B cell (primary cell): ENCODE results near the gene CHIT1. TPM values are rescaled to one million over a fixed set of nuclear protein-coding genes. Genes with fewer than 3 reads are reported as not detected.

Experiments
- ATAC-seq: fragments of 200-7000 bp; cut with Tn5 transposase; one replicate; pipeline ENCODE4 v1.10.0; 2021; ENCODE audit warnings: low read depth, mild to moderate bottlenecking, moderate number of reproducible peaks, moderate library complexity
- CTCF ChIA-PET: fragments of 350-600 bp; sonication (Branson Sonifier 250); formaldehyde crosslinking; loops from one replicate; lab custom pipeline; 2021; ENCODE audit warnings: antibody characterized with exemption, inconsistent platforms; lab: Charles Lee
- POLR2A ChIA-PET: fragments of 350-600 bp; sonication (Branson Sonifier 250); formaldehyde crosslinking; loops from one replicate; lab custom pipeline; 2021; ENCODE audit warnings: antibody characterized with exemption; lab: Charles Lee
- DNase-seq: peaks from one replicate; pipeline ENCODE4 v3.0.0; 2013
- H2AFZ ChIP-seq: 2 replicates; pipeline ENCODE4 v1.6.1; 2012; ENCODE audit warnings: mild to moderate bottlenecking, low read depth, low read length; ENCODE audit not compliant: insufficient read depth, poor library complexity, severe bottlenecking
- H3K27ac ChIP-seq, 2 donors: 1 replicate in 1 of 2; 2 replicates in 1 of 2; pipeline ENCODE4 v1.5.1; 2012 to 2013; ENCODE audit warnings: low read length in 2 of 2, mild to moderate bottlenecking in 2 of 2, moderate library complexity in 1 of 2
- H3K27me3 ChIP-seq, 4 experiments: fragments of 200-600 bp in 1 of 4; sonication (generic) in 1 of 4; replicated peaks in 1 of 4; 1 replicate in 2 of 4; 2 replicates in 2 of 4; pipeline versions ENCODE4 v1.6.1 to v1.7.0; 2013 to 2016; ENCODE audit warnings: low read length in 3 of 4, mild to moderate bottlenecking in 2 of 4, mixed read lengths in 1 of 4, moderate library complexity in 1 of 4; ENCODE audit not compliant: insufficient read depth in 4 of 4, control insufficient read depth in 3 of 4; ENCODE audit errors: control extremely low read depth in 1 of 4
- H3K36me3 ChIP-seq, 2 experiments: replicated peaks in 1 of 2; 1 replicate in 1 of 2; 2 replicates in 1 of 2; pipeline versions ENCODE4 v1.6.1 to v1.7.1; 2013; ENCODE audit warnings: low read length in 1 of 2; ENCODE audit not compliant: insufficient read depth in 2 of 2, control insufficient read depth in 1 of 2; ENCODE audit errors: control extremely low read depth in 1 of 2, extremely low read depth in 1 of 2
- H3K4me1 ChIP-seq, 2 donors: fragments of 200-600 bp in 1 of 2; sonication (generic) in 1 of 2; 1 replicate in 1 of 2; 2 replicates in 1 of 2; pipeline versions ENCODE4 v1.5.1 to v1.6.1; 2013 to 2017; ENCODE audit warnings: low read length in 2 of 2; ENCODE audit not compliant: control insufficient read depth in 2 of 2, insufficient read depth in 2 of 2
- H3K4me2 ChIP-seq: replicated peaks from 2 replicates; pipeline ENCODE3; 2012; ENCODE audit warnings: mild to moderate bottlenecking, low read depth, low read length; ENCODE audit not compliant: poor library complexity, severe bottlenecking
- H3K4me3 ChIP-seq, 5 experiments: fragments of 200-600 bp in 1 of 5; sonication (generic) in 1 of 5; 1 replicate in 3 of 5; 2 replicates in 2 of 5; pipeline versions ENCODE4 v1.5.1 to v1.7.0; 2011 to 2016; ENCODE audit warnings: low read length in 4 of 5, mild to moderate bottlenecking in 4 of 5, low read depth in 2 of 5, control low read depth in 1 of 5, moderate library complexity in 1 of 5; ENCODE audit not compliant: insufficient read depth in 1 of 5; ENCODE audit errors: control extremely low read depth in 1 of 5, extremely low read depth in 1 of 5
- H3K79me2 ChIP-seq: fragments of 200-600 bp; sonication (generic); one replicate; pipeline ENCODE4 v1.6.0; 2016; ENCODE audit warnings: low read length; ENCODE audit not compliant: control insufficient read depth, insufficient read depth
- H3K9ac ChIP-seq: fragments of 200-600 bp; sonication (generic); 2 replicates; pipeline ENCODE4 v1.6.1; 2017; ENCODE audit warnings: mild to moderate bottlenecking, low read length, moderate library complexity
- H3K9me3 ChIP-seq, 3 donors: one replicate each; pipeline versions ENCODE4 v1.6.1 to v1.7.1; 2013; ENCODE audit warnings: low read length in 2 of 3; ENCODE audit not compliant: control insufficient read depth in 2 of 3, insufficient read depth in 1 of 3; ENCODE audit errors: control extremely low read depth in 1 of 3
- H4K20me1 ChIP-seq: 2 replicates; pipeline ENCODE4 v1.6.0; 2012; ENCODE audit warnings: mild to moderate bottlenecking, low read length; ENCODE audit not compliant: insufficient read depth, control insufficient read depth, poor library complexity, severe bottlenecking
- H3K27ac Mint-ChIP-seq: one replicate; pipeline ENCODE4 v1.8.0; 2021; ENCODE audit warnings: mixed read lengths
- H3K27me3 Mint-ChIP-seq: one replicate; pipeline ENCODE4 v1.8.0; 2021; ENCODE audit warnings: mixed read lengths
- H3K4me1 Mint-ChIP-seq: one replicate; pipeline ENCODE4 v1.8.0; 2021; ENCODE audit warnings: mixed read lengths
- H3K4me3 Mint-ChIP-seq: one replicate; pipeline ENCODE4 v1.8.0; 2021; ENCODE audit warnings: mixed read lengths
- H3K9me3 Mint-ChIP-seq: one replicate; pipeline ENCODE4 v1.8.0; 2022; ENCODE audit warnings: mixed read lengths; ENCODE audit not compliant: insufficient read depth
- EZH2 ChIP-seq: IDR thresholded peaks from 2 replicates; pipeline ENCODE4 v1.6.1; 2012; ENCODE audit warnings: borderline replicate concordance, low read depth, mild to moderate bottlenecking, moderate library complexity, low read length; ENCODE audit not compliant: insufficient read depth, poor library complexity, severe bottlenecking
- WGBS: methylation state at CpG from one replicate; pipeline ENCODE4 v1.1.5; 2013; ENCODE audit warnings: missing lambda C conversion rate; ENCODE audit not compliant: insufficient coverage; 5-methylcytosine and 5-hydroxymethylcytosine counted together
- intact Hi-C: fragments of 100-400 bp; cut with micrococcal nuclease; formaldehyde crosslinking; loops from one replicate; pipeline ENCODE4 v1.10.0; 2022
- polyA plus RNA-seq: library from polyadenylated mRNA; depleted of rRNA; stranded (reverse); fragments of >200 nt; gene quantifications from 2 replicates; pipeline ENCODE4 v1.2.3, GENCODE V29; 2012
- total RNA-seq, 2 donors: library from RNA; stranded (reverse); fragments of 120-200 nt in 1 of 2; gene quantifications; 1 replicate in 1 of 2; 2 replicates in 1 of 2; pipeline versions ENCODE4 v1.2.3 to v1.2.4, GENCODE V29; 2013 to 2022
- TF ChIP-seq, protein P1 (sequence below): fragments of 200-600 bp; IDR thresholded peaks from one replicate; pipeline ENCODE4 v1.8.0; 2022; ENCODE audit warnings: antibody characterized with exemption, mild to moderate bottlenecking

Gene CHIT1
- total and polyA plus RNA-seq, 2 donors (not counting 1 experiment from before 2014, with no cell fraction given) = 2.0 to 8.2 TPM

DNA sequence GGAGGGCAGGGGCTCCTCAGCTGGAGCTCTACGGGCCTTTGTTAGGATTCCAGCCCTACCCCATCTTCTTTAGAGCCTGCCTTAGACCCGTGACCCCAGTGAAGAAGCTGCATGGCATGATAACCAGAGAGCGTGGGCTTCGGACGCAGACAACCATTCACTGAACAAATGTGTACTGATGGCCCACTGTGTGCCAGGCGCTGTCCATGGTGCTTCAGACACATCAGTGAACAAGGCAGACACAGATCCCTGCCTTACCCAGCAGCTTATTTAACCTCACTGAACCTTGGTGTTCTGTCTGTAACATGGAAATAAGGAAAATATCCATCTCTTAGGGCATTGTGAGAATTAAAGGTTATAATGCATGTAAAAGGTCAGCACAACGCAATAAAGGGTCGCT is 9.5 kb downstream of the CHIT1 start:
- no peak for DNase-seq
- Histone ChIP-seq H4K20me1 (no peaks in the 10 kb centered on the region), H3K79me2 (no peaks in the 10 kb centered on the region), H3K27me3 (peaks cover 0 to 22% (median 0%) of the 10 kb centered on the region in 4 experiments), H3K4me1 (no peaks in the 10 kb centered on the region), H3K27ac (no peak overlapping the region), H3K4me2 (no peak overlapping the region), H2AFZ (no peak overlapping the region), H3K4me3 (no peak overlapping the region), H3K36me3 (no peaks in the 10 kb centered on the region), H3K9me3 (no peaks in the 10 kb centered on the region), H3K9ac (no peak overlapping the region)
- Mint-ChIP-seq H3K27me3 (peaks cover 9% of the 10 kb centered on the region), H3K4me3 (no peak overlapping the region), H3K4me1 (no peaks in the 10 kb centered on the region), H3K27ac (no peak overlapping the region), H3K9me3 (no peaks in the 10 kb centered on the region)
- intact Hi-C loops = loop anchor here (5.0 kb wide), 1 partner anchor 103 kb away; no protein-coding TSS in a partner anchor
- TF ChIP-seq EZH2 = no peak
- TF ChIP-seq, protein P1, sequence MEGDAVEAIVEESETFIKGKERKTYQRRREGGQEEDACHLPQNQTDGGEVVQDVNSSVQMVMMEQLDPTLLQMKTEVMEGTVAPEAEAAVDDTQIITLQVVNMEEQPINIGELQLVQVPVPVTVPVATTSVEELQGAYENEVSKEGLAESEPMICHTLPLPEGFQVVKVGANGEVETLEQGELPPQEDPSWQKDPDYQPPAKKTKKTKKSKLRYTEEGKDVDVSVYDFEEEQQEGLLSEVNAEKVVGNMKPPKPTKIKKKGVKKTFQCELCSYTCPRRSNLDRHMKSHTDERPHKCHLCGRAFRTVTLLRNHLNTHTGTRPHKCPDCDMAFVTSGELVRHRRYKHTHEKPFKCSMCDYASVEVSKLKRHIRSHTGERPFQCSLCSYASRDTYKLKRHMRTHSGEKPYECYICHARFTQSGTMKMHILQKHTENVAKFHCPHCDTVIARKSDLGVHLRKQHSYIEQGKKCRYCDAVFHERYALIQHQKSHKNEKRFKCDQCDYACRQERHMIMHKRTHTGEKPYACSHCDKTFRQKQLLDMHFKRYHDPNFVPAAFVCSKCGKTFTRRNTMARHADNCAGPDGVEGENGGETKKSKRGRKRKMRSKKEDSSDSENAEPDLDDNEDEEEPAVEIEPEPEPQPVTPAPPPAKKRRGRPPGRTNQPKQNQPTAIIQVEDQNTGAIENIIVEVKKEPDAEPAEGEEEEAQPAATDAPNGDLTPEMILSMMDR = no peak
- 90% methylated on average over 5 of the region's 8 CpGs for WGBS
- no peak for ATAC-seq
- ChIA-PET CTCF (interaction anchor here (9.5 kb wide), 1 partner anchor 179 kb away, joined by 135 read pairs; no protein-coding TSS in a partner anchor), POLR2A (no interaction called here)

DNA sequence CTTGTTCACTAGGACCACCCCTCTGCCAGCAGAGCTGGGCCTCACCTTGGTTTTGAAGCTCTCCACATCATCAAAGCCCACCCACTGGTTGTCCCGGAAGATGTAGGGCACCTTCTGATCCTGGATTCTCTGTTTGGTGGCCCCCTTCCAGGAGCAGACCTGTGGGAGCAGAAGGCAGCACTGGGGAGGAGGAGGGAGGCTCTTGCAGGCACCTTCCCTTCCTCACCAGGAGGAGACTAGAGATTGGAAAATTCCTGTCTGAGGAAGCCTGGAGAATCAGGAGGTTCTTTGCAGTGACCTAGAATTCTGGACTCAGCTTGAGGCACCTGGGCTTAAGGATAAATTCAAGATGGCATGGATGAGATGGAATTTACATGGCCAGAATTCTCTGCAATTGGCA is 10.3 kb downstream of the CHIT1 start:
- Histone ChIP-seq H3K9me3 (no peaks in the 10 kb centered on the region), H3K4me3 (no peak overlapping the region), H4K20me1 (no peaks in the 10 kb centered on the region), H3K9ac (no peak overlapping the region), H3K27ac (no peak overlapping the region), H3K36me3 (no peaks in the 10 kb centered on the region), H3K79me2 (no peaks in the 10 kb centered on the region), H3K4me2 (no peak overlapping the region), H3K4me1 (no peaks in the 10 kb centered on the region), H2AFZ (no peak overlapping the region), H3K27me3 (peaks cover 0 to 20% (median 0%) of the 10 kb centered on the region in 4 experiments)
- no peak for DNase-seq
- Mint-ChIP-seq H3K4me1 (no peaks in the 10 kb centered on the region), H3K27ac (no peak overlapping the region), H3K27me3 (peaks cover 9% of the 10 kb centered on the region), H3K9me3 (no peaks in the 10 kb centered on the region), H3K4me3 (no peak overlapping the region)
- CTCF ChIA-PET = interaction anchor here (1.0 to 9.5 kb wide), 3 partner anchors 13 to 178 kb away, joined by 4 to 135 read pairs (median 4); no protein-coding TSS in a partner anchor
- POLR2A ChIA-PET = no interaction called here
- TF ChIP-seq EZH2 = no peak
- TF ChIP-seq, protein P1 = no peak
- WGBS = no CpG with 5 or more reads among the region's 1 CpG
- intact Hi-C loops = loop anchor here (5.0 kb wide), 1 partner anchor 102 kb away; no protein-coding TSS in a partner anchor
- no peak for ATAC-seq
